WI38 (cell line): Measurements from ENCODE around the gene LNPK.
"Not testable (repeated sequence)": the region's sequence is repeated elsewhere in the genome, so short reads cannot be mapped to it uniquely, and the experiment has no call there.

Experiments
- H3K4me3 ChIP-seq: 2 replicates; pipeline ENCODE4 v1.5.1; 2011; ENCODE audit warnings: low read depth, mild to moderate bottlenecking, control low read depth, low read length
- TF ChIP-seq, protein P1 (sequence below): IDR thresholded peaks from 2 replicates; pipeline ENCODE4 v1.5.1; 2012; ENCODE audit warnings: low read depth, mild to moderate bottlenecking, control low read depth, low read length

Gene LNPK

DNA sequence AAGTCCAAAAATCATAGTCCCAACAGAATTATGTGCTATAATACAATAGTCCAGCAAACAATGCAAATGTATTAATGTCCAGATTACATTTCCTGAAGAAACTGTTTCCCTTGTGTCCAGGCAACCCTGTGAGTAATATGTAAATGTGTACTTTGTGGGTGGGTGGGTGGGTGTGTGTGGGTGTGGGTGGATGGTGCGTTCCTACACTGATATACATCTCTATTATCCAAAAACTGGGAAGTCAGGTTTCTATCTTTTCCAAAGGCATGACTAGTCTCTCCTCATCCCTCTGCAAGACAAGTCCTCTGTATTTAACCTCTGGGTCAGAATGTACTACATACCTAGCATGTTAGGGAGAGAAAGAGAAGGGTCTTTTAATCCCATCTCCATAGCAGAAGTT lies 71.6 kb downstream of the LNPK start:
- H3K4me3 ChIP-seq = no peak overlapping the region
- TF ChIP-seq, protein P1, sequence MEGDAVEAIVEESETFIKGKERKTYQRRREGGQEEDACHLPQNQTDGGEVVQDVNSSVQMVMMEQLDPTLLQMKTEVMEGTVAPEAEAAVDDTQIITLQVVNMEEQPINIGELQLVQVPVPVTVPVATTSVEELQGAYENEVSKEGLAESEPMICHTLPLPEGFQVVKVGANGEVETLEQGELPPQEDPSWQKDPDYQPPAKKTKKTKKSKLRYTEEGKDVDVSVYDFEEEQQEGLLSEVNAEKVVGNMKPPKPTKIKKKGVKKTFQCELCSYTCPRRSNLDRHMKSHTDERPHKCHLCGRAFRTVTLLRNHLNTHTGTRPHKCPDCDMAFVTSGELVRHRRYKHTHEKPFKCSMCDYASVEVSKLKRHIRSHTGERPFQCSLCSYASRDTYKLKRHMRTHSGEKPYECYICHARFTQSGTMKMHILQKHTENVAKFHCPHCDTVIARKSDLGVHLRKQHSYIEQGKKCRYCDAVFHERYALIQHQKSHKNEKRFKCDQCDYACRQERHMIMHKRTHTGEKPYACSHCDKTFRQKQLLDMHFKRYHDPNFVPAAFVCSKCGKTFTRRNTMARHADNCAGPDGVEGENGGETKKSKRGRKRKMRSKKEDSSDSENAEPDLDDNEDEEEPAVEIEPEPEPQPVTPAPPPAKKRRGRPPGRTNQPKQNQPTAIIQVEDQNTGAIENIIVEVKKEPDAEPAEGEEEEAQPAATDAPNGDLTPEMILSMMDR = no peak

DNA sequence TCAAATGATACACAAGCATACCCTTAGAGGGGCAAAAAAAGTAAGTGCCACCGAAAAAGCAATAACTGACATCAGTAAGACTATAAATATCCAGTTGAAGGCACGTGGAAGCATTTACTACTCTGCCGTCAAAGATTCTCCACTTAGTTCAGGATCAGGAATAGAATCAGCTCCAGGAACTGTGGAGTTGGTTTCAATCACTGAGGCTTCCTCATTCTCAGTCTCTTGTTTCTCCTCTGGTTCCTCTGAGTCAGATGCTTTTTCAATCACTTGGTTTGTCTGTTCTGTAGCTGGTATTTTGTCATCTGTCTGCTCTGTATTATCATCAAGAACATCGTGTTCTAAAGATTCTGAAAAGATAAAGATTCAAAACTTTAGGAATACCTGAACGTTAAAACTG lies 72.2 kb downstream of the LNPK start:
- H3K4me3 ChIP-seq = no peak overlapping the region
- TF ChIP-seq, protein P1 = no peak

DNA sequence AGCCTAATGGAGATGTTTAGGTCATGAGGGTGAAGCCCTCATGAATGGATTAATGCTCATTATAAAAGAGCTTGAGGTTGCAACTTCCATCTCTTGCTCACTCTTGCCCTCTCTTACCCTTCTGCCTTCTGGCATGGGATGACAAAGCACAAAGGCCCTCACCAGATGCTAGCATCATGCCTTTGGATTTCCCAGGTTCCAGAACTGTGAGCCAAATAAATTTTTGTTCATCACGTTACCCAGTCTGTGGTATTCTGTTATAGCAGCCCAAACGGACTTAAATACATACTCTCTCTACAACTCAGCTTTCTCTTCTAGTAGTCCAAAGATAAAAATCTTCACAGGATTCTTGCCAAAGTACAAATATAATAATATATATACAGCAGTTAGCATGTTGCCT lies 75.8 kb downstream of the LNPK start:
- TF ChIP-seq, protein P1 = no peak
- no peak overlapping the region for H3K4me3 ChIP-seq

DNA sequence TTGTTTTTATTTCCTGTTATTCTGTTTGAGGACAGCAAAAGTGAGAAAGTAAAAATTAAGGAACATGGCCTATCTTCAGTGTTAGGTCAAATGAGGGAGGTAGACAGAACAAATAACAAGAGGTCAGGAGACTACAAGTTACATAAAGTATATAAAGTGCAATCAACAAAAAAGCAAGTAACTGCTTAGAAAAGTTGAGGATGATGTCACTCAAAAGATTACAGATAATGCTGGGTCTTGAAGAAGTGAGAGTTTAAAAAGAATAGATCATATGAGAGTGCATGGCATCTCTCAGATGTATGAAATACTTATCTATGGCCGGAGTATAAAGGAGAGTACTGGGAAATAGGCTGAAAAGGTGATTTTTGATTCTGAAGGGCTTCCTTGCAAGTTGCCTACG lies 79.9 kb downstream of the LNPK start:
- no peak overlapping the region for H3K4me3 ChIP-seq
- TF ChIP-seq, protein P1 = no peak

DNA sequence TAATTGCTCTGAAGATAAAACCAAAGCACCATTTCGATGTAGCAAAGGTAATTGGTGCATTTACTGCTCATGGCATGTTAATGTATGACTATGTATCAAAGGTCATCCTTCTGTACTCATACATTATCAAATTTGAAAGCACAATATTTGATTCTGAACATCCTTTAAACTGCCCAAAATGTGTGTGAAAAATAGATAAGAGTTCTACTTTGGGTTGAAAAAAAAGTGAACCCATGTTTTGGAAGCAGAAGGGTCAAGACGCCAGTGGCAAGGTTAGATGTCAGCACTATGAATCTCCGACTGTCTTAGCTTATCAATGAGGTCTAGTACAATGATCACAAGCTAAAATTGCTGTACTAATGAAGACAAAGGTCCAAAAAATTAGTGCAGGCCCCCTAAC lies 83.1 kb downstream of the LNPK start:
- TF ChIP-seq, protein P1 = no peak

DNA sequence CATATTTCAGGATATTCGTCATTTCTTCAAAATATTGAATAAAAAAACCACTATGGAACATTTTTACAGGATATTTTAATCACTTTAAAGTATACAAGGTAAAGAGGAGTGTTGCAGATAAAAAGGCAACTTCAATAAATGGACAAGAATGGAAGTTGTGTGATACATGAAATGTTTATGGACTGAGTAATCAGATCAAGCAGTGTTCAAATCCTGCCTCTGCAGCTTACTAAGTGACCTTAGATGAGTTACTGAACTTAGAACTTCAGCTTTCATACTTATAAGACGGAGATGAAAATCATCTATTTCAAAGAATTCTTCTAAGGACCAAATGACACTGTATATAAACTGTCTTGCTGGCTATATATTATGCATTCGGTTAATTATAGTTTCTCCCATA lies 87.2 kb downstream of the LNPK start:
- TF ChIP-seq, protein P1 = no peak
- no peak overlapping the region for H3K4me3 ChIP-seq

More for the DNA sequence above, 83.1 kb downstream of the LNPK start:
- H3K4me3 ChIP-seq = no peak overlapping the region

DNA sequence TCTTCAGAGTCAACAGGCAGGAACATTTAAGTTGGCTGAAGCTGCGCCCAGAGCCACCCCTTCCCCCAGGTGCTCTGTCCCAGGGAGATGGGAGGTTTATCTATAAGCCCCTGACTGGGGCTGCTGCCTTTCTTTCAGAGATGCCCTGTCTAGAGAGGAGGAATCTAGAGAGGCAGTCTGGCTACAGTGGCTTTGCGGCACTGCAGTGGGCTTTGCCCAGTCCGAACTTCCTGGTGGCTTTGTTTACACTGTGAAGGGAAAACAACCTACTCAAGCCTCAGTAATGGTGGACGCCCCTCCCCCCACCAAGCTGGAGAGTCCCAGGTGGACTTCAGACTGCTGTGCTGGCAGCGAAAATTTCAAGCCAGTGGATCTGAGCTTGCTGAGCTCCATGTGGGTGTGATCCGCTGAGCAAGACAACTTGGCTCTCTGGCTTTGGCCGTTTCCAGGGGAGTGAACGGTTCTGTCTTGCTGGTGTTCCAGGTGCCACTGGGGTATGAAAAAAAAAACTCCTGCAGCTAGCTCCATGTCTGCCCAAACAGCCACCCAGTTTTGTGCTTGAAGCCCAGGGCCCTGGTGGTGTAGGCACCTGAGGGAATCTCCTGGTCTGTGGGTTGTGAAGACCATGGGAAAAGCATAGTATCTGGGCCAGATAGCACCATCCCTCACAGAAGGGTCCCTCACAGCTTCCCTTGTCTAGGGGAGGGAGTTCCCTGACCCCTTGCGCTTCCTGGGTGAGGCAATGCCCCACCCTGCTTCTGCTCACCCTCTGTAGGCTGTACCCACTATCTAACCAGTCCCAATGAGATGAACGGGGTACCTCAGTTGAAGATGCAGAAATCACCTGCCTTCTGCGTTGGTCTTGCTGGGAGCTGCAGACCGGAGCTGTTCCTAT lies 88.0 kb downstream of the LNPK start:
- H3K4me3 ChIP-seq = not testable (repeated sequence)

DNA sequence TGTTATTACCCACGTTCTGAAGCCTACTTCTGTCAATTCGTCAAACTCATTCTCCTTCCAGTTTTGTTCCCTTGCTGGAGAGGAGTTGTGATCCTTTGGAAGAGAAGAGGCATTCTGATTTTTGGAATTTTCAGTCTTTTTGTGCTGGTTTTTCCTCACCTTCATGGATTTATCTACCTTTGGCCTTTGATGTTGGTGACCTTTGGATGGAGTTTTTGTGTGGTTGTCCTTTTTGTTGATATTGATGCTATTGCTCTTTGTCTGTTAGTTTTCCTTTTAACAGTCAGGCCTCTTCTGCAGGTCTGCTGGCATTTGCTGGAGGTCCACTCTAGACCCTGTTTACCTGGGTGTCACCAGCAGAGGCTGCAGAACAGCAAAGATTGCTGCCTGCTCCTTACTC lies 88.8 kb downstream of the LNPK start:
- not testable (repeated sequence) for H3K4me3 ChIP-seq
